HG02610 (cell line): ENCODE data around the gene CAD.
A peak's percentile ranks its signal among the peaks of the same experiment; 100 is the strongest.
"Not testable (repeated sequence)": the region's sequence is repeated elsewhere in the genome, so short reads cannot be mapped to it uniquely, and the experiment has no call there.

Source experiments
- ATAC-seq: cut with Tn5 transposase; IDR thresholded peaks from one replicate; pipeline ENCODE4 v1.9.1; 2021; ENCODE audit warnings: mild to moderate bottlenecking, moderate library complexity; ENCODE audit not compliant: unreplicated experiment

The CAD gene

GRCh38 chr2:27217173-27218121 lies at the start of gene CAD:
Gene CAD (plus strand): TSS chr2:27217369. CDS start chr2:27217552, 183 bp downstream.
- peak; percentile 76 for ATAC-seq

GRCh38 chr2:27170581-27171337 lies 46.4 kb upstream of the CAD start:
- no peak for ATAC-seq

- ATAC-seq, result no peak
These were observed 45.8 kb upstream of the CAD start for GRCh38 chr2:27171351-27171848.

DNA sequence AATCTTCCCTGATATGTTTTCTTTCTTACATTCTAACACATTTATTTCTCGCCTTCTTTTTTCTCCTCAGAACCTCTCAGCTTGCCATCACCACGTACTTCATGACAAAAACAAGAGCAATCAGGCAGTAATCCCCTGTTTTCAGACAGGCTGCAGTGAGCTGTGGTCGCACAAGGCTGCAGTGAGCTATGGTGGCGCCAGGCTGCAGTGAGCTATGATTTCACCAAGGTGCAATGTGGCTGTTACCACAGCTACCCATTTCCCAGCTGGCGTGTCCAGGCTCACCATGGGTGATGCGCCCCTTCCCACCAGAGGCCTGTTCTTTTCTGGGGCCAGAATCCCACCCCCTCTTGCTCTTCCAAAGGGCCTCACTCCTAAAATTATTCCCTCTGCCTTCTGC lies 42.5 kb upstream of the CAD start:
- ATAC-seq, result no peak

DNA sequence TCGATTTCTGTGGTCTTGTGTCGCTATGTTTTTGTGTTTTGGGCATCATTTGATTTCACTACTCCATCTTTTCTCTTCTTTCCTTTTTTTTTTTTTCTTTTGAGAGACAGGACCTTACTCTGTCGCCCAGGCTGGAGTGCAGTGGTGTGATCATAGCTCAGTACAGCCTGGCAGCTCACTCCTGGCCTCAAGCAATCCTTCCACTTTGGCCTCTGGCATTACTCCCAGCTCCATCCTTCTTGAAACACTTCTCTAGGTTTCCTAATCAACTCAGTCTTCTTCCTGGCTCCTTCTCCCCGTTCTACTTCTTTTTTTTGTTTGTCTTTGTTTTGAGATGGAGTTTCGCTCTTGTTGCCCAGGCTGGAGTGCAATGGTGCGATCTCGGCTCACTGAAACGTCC lies 41.8 kb upstream of the CAD start:
- ATAC-seq, result no peak

DNA sequence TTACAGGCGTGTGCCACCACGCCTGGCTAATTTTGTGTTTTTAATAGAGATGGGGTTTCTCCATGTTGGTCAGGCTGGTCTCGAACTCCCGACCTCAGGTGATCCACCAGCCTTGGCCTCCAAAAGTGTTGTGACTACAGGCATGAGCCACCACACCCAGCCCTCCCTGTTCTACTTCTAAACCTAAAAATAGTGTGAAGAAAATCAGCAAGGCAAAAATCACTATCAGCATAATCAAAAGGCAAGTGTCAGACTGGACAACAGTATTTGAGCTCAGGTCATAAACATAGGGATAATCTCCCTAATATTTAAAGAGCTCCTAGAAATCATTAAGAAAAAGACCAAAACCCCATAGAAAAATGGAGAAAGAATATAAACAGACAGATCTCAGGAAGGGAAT lies 41.4 kb upstream of the CAD start:
- not testable (repeated sequence) for ATAC-seq

- no peak for ATAC-seq
These were observed 39.5 kb upstream of the CAD start for GRCh38 chr2:27177441-27178351.

- no peak for ATAC-seq
These were observed 38.7 kb upstream of the CAD start for GRCh38 chr2:27178469-27178868.

- no peak for ATAC-seq
These were observed 37.7 kb upstream of the CAD start for GRCh38 chr2:27179344-27180000.

DNA sequence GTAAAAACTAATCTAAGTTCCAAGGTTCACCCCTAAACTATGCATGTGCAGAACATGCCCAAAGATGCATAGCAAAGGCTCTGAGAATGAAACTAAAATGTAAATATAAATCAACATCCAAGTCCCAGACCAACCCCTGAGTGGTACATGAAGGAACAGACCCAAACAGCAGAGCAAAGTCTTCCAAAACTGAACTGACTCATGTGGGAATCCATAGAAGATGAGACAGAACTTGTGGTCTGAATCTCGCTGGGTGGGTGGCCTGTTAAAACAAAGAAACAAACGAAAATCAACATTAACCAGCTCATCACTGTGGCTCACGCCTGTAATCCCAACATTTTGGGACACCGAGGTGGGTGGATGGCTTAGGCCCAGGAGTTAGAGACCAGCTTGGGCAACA lies 34.8 kb upstream of the CAD start:
- ATAC-seq, result no peak

GRCh38 chr2:27184115-27184514 lies 33.1 kb upstream of the CAD start:
- ATAC-seq, result no peak

DNA sequence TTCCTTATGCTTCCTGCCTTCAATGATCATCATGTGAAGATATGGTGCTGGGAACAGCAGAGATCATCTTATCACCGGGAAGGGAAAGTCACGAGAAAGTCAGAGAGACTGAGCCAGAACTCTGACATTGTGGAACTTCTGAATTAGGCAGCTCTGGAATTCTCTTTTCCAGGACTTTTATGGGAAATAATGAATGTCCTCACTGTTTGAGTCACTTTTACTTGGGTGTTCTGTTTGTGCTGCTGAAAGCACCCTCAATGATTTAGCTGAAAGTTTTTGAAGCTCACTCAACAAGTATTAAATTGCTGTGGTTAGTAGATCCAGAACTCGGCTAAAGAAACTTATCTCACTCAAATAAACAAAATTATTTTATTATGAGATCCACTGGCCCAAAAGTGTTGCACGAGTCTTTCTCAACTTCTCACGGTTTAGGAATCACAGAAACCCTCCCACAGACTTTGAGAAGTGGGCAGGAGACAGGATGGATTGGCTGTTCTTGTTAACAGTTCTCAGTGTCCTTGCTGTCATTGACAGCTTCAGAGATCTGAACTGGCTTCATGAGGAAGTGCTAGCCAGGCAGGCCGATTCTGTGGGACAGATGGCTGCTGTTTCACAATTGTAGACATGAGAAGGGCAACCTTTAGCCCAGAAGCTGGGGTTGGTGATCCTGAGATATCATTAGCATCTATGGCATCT lies 31.7 kb upstream of the CAD start:
- no peak for ATAC-seq

GRCh38 chr2:27186613-27187345 lies 30.4 kb upstream of the CAD start:
- ATAC-seq, result no peak

GRCh38 chr2:27189989-27190388 lies 27.2 kb upstream of the CAD start:
- ATAC-seq, result no peak

DNA sequence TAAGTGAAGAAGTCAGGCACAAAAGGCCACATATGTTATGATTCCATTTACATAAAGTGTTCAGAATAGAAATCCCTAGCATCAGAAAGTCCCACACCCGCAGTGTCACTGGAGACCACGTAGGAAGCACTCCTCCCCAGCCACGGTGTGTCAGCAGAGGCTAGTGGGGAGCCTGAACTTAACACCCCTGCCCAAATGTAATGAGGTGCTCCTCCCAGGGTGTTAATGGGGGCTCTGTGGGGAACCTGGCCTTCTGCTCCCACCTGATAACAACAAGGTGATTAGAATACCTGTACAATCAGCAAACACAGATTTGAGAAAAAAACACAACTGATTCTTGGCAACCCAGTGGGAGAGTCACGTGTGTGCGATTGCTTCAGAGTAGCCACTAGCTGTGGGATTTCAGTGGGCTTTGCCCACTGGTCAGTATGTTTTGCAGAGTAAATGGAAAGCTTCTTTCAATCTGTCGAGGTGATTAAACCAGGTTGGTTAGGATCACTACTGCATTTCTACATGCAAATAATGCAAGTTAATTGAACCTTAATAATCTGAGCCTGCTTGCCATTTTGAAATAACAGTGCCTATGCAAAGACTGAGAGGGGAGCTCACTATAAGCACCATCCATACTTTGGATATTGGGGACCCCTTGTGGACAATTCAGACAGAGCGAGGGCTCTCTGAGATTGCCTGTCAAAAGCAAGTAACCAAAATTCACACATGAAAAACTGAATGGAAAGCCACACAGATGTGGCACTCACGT lies 25.9 kb upstream of the CAD start:
- no peak for ATAC-seq

GRCh38 chr2:27194538-27195354 lies 22.4 kb upstream of the CAD start:
- no peak for ATAC-seq

DNA sequence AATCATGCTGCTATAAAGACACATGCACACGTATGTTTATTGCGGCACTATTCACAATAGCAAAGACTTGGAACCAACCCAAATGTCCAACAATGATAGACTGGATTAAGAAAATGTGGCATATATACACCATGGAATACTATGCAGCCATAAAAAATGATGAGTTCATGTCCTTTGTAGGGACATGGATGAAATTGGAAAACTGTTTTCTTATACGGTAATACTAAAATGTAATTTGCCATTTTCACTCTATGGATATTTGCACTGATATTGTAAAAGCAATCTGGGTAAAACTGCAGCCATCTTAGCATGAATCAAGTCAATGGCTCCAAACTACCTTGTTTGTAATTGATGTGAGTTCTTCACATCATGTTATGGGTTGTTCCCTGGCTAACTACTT lies 21.4 kb upstream of the CAD start:
- not testable (repeated sequence) for ATAC-seq
